Measurements from ENCODE around the gene CABLES2.

DNA sequence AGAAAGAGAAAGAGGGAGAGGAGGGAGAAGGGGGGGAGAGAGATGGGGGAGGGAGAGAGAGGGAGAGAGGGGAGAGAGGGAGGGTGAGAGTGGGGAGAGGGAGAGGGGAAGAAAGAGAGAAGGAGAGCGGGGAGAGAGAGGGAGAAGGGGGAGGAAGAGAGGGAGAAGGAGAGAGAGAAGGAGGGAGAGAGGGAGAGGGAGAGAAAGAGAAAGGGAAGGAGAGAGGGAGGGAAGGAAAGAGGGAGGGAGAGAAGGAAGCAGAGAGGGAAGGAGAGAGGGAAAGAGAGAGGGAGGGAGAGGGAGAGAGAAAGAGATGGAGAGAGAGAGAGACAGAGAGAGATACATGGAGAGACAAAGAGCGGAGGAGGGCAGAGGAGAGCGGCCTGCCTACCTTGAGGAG, 44.9 kb upstream of the CABLES2 start:
- TF ChIP-seq SP1 (IDR thresholded peaks at IDR 0.05) (no peak), EGR1 (IDR thresholded peaks at IDR 0.05; ENCODE audit: low read depth in 2 of 2) (no peak)
- TF ChIP-seq, protein P1, sequence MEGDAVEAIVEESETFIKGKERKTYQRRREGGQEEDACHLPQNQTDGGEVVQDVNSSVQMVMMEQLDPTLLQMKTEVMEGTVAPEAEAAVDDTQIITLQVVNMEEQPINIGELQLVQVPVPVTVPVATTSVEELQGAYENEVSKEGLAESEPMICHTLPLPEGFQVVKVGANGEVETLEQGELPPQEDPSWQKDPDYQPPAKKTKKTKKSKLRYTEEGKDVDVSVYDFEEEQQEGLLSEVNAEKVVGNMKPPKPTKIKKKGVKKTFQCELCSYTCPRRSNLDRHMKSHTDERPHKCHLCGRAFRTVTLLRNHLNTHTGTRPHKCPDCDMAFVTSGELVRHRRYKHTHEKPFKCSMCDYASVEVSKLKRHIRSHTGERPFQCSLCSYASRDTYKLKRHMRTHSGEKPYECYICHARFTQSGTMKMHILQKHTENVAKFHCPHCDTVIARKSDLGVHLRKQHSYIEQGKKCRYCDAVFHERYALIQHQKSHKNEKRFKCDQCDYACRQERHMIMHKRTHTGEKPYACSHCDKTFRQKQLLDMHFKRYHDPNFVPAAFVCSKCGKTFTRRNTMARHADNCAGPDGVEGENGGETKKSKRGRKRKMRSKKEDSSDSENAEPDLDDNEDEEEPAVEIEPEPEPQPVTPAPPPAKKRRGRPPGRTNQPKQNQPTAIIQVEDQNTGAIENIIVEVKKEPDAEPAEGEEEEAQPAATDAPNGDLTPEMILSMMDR (IDR thresholded peaks at IDR 0.05; ENCODE audit: low read depth, low read length, missing input control): no peak
- TF ChIP-seq, protein P2, sequence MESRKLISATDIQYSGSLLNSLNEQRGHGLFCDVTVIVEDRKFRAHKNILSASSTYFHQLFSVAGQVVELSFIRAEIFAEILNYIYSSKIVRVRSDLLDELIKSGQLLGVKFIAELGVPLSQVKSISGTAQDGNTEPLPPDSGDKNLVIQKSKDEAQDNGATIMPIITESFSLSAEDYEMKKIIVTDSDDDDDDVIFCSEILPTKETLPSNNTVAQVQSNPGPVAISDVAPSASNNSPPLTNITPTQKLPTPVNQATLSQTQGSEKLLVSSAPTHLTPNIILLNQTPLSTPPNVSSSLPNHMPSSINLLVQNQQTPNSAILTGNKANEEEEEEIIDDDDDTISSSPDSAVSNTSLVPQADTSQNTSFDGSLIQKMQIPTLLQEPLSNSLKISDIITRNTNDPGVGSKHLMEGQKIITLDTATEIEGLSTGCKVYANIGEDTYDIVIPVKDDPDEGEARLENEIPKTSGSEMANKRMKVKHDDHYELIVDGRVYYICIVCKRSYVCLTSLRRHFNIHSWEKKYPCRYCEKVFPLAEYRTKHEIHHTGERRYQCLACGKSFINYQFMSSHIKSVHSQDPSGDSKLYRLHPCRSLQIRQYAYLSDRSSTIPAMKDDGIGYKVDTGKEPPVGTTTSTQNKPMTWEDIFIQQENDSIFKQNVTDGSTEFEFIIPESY (IDR thresholded peaks at IDR 0.05): no peak
- TF ChIP-seq, protein P3, sequence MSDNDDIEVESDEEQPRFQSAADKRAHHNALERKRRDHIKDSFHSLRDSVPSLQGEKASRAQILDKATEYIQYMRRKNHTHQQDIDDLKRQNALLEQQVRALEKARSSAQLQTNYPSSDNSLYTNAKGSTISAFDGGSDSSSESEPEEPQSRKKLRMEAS (IDR thresholded peaks at IDR 0.05): no peak
- TF ChIP-seq, protein P4, sequence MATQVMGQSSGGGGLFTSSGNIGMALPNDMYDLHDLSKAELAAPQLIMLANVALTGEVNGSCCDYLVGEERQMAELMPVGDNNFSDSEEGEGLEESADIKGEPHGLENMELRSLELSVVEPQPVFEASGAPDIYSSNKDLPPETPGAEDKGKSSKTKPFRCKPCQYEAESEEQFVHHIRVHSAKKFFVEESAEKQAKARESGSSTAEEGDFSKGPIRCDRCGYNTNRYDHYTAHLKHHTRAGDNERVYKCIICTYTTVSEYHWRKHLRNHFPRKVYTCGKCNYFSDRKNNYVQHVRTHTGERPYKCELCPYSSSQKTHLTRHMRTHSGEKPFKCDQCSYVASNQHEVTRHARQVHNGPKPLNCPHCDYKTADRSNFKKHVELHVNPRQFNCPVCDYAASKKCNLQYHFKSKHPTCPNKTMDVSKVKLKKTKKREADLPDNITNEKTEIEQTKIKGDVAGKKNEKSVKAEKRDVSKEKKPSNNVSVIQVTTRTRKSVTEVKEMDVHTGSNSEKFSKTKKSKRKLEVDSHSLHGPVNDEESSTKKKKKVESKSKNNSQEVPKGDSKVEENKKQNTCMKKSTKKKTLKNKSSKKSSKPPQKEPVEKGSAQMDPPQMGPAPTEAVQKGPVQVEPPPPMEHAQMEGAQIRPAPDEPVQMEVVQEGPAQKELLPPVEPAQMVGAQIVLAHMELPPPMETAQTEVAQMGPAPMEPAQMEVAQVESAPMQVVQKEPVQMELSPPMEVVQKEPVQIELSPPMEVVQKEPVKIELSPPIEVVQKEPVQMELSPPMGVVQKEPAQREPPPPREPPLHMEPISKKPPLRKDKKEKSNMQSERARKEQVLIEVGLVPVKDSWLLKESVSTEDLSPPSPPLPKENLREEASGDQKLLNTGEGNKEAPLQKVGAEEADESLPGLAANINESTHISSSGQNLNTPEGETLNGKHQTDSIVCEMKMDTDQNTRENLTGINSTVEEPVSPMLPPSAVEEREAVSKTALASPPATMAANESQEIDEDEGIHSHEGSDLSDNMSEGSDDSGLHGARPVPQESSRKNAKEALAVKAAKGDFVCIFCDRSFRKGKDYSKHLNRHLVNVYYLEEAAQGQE (IDR thresholded peaks at IDR 0.05): no peak

All from liver (tissue), 3 donors.